T-helper 1 cell (primary cell): ENCODE data around the gene UVRAG.
"Not testable (repeated sequence)": the region's sequence is repeated elsewhere in the genome, so short reads cannot be mapped to it uniquely, and the experiment has no call there.

Experiments used
- DNase-seq, 5 donors: peaks; one replicate each; pipeline ENCODE4 v3.0.0-alpha.2; 2012 to 2020

Gene UVRAG

GRCh38 chr11:75850787-75851186 is 35.8 kb downstream of the UVRAG start:
- DNase-seq, result no peak

DNA sequence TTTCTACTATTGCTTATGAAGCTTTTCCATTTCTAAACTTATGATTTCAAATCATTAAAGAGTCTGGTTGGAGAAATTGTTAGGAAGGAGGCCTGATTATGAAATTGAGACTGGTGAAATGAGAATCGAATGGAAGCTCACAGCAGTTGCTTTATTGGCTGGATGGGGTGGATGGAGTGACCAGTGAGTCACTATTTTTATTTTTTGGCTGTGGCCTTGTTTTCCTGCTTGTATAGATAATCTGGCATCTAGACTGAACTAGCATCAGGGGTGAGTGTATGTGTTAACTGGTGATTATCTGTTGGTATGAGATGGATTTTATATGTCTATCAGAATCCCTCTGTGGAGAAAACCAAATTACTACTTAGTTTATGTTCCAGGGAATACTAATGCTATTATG is 36.2 kb downstream of the UVRAG start:
- no peak for DNase-seq

GRCh38 chr11:75852406-75853017 is 37.5 kb downstream of the UVRAG start:
- DNase-seq, result no peak

DNA sequence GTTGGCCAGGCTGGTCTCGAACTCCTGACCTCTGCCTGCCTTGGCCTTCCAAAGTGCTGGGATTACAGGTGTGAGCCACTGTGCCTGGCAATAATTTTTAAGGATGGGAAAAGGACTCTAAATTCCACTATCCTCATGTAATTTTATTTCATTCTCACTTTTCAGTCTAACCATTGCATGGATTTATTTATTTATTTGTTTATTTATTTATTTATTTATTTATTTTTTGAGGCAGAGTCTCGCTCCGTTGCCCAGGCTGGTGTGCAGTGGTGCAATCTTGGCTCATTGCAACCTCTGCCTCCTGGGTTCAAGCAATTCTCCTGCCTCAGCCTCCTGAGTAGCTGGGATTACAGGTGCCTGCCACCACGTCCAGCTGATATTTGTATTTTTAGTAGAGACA is 38.6 kb downstream of the UVRAG start:
- DNase-seq, result not testable (repeated sequence)

DNA sequence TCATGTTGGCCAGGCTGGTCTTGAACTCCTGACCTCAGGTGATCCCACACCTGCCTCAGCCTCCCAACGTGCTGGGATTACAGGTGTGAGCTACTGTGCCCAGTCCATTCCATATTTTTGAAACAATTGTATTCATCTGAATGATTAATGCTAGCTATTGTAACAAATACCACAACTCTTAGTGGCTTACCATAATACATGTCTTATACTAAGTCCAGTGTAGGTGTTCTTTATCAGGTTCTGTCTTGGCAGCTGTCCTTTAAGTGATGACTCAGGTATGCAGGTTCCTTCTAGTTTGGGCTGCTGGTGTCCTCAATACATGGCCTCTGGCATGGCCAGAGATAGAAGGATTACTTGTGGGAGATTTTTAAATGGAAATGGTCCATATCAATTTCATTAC is 39.0 kb downstream of the UVRAG start:
- no peak for DNase-seq

DNA sequence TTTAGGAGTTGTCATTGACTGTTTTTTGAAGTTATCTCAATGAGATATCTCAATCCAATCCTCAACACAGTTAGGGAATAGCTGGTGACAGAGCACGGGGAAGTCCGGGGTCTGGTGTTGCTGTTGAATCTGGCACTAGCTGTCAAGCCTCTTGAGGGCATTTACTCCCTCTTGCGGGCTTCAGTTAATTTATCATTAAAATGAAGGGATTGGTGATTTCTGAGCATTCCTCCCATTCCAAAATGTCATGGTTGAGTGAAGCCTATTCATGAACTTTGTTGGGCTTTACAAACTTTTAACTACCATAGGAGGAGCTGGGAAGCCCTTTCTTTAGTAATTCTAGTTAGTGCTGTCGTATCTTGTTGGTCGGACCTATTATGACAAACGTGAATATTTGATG is 40.2 kb downstream of the UVRAG start:
- no peak for DNase-seq

DNA sequence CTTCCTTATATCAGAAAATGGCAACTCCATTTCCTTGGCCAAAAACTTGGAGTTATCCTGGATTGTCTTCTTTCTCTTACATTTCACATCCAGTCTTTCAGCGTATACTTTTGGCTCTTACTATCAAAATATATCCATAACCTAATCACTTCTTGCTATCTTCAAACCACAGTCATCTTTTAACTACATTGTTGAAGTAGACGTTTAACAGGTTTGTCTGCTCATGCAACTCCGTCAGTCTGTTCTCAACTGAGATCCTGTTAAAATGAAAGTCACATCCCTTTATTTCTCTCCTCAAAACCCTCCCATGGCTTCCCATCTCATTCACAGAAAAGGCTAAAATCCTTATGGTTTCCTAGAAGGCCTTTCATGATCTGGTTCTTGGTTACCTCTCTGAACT is 41.9 kb downstream of the UVRAG start:
- no peak for DNase-seq

GRCh38 chr11:75858042-75858441 is 43.0 kb downstream of the UVRAG start:
- DNase-seq, result no peak

DNA sequence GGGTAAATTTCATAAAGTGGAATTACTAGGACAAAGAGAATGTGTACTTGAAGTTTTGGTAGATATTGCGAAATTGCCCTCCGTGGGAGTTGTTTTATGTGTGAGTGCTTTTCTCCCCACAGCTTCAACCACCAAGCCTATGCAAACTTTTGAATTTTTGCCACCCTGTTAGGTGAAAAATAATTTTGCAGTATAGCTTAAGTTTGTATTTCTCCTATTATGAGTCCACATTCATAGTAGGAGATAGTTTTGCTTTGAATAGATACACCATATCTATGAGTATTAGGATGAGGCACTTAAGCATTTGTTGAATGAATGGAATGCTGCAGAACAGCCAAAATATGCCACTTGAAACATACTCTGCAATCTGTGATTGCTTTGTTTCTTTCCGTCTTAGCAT is 43.6 kb downstream of the UVRAG start:
- DNase-seq, result no peak

DNA sequence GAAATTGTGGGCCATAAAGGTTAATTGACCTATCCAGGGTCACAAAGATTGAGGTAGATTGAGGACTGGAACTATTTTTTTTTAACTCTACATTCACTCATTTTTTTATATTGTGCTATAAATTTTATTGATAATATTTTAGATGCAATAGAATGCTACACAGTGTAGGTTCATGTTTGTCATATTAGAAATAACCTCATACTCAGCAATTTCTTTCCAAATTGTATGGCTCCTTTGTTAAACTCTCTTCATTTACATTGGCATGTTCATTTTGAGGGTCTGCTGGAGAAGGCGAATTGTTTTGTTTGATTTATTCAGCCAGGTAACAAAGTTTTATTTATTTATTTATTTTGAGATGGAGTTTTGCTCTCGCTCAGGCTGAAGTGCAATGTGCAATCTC is 44.6 kb downstream of the UVRAG start:
- no peak for DNase-seq

DNA sequence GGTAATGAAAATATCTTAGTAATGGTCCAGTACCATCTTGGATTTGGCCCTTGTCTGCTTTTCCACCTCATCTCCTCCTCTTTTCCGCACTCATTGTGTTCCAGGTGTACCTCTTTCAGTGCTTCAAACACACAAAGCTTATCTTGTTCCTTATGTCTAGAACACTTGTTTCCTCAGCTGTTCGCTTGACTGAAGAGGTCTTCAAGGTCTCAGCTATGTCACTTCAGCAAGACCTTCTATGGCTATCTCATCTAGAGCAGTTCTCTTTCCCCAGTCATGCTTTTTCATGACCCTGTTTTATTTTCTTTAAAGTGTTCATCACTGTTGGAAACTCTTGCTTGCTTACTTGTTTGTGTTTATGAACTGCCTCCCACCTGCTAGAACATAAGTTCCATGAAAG is 47.4 kb downstream of the UVRAG start:
- no peak for DNase-seq

GRCh38 chr11:75867778-75868374 is 52.9 kb downstream of the UVRAG start:
- peak in 4 of 5 donors; percentile 14 to 54 (median 40) for DNase-seq

DNA sequence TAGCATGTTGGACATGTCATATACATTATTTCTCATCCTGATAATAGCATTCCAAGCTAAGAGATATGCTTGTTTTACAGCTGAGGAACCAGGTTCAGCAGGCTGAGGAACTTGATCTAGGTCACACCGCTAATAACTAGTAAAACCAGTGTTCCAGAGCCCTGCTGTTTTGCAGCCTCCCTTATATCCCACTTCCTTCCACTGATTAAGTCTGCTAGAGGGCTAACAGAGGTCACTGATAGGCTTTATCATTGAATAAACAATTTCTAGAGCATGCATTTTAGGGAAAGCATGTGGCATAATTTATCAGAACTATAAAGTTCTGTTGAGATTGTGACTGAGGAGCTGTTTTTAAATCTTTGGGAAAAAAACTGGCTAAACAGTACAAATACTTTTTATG is 54.0 kb downstream of the UVRAG start:
- no peak for DNase-seq

DNA sequence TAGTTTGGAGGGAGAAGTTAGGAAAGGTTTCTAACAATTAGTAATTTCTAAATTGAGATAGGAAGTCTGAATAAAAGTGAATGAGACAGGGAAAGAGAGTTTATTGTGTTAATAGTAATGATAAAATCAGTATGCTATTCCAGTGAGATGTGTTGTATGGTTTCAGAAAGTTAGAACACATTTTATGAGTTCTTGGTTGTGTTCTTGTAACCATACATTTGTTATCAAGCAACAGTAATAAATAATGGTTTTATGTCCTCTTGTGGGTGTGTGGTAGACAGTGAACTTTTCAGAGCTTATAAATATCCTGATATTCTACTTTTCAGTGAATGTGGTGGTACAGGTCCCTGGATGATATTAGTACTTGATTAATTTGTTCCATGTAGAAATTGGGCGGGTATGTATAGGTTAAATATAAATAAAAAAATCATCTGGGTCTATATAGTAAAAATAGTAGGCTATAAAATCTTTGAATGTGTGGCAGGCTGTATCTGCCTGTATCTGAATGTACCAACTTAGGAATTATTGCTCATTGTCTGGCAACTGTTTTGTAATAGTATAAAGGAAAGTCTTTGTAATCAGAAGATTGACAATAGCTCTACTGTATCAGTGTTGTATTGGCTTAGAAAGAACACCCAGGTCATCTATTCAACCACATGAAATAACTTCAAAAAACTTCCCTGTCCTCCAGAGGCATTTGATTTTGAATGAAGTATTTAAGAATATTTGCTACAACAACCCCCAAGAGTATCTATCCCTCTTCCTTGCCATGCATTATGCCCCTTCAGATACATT is 54.8 kb downstream of the UVRAG start:
- DNase-seq, result no peak

GRCh38 chr11:75872887-75873416 is 57.9 kb downstream of the UVRAG start:
- no peak for DNase-seq

DNA sequence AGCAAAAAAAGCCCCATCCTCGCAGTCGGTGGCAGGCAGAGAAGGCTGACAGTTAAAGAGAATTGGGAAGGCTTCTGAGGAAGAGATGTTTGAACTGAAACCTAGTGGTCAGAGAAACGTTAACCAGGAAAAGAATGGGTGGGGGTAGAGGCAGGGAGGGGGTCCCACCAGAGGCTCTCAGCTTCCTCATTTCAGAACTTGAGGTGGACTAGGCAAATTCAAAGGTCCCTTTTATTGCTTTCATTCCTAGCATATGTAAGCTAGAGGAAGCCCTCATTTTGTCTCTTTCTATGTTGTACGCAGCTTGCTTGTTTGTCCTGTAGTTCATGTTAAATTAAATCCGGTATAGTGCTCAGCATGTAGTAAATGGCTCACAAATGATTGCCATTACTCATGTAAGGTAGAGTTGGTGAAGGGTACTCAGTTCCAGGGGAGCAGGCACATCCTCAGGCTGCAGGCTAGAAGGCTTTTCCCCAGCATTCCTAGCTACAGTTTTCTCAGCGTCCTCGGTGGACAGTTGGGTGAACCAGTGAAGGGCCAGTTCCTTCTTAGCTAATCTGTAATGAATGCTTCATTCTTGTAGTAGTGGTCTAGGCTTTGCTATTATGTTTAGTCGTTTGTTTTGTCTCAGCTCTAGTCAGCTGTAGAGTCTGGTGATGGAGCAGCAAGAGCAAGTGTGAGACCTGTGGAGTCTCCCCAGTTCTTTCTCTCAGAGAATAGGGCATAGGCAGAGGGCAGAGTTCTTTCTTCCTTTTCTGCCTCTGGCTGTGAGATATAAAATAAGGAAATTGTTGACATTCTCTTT is 58.6 kb downstream of the UVRAG start:
- DNase-seq, result no peak

- DNase-seq, result no peak
Measured at GRCh38 chr11:75874684-75875341, 59.8 kb downstream of the UVRAG start.

- DNase-seq, result not testable (repeated sequence)
Measured at GRCh38 chr11:75877327-75877726, 62.3 kb downstream of the UVRAG start.

DNA sequence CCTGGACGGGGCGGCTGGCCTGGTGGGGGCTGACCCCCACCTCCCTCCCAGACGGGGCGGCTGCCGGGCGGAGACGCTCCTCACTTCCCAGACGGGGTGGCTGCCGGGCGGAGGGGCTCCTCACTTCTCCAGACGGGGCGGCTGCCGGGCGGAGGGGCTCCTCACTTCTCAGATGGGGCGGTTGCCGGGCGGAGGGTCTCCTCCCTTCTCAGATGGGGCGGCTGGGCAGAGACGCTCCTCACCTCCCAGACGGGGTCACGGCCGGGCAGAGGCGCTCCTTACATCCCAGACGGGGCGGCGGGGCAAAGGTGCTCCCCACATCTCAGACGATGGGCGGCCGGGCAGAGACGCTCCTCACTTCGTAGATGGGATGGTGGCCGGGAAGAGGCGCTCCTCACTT is 62.9 kb downstream of the UVRAG start:
- DNase-seq, result not testable (repeated sequence)

GRCh38 chr11:75878933-75879332 is 63.9 kb downstream of the UVRAG start:
- no peak for DNase-seq

DNA sequence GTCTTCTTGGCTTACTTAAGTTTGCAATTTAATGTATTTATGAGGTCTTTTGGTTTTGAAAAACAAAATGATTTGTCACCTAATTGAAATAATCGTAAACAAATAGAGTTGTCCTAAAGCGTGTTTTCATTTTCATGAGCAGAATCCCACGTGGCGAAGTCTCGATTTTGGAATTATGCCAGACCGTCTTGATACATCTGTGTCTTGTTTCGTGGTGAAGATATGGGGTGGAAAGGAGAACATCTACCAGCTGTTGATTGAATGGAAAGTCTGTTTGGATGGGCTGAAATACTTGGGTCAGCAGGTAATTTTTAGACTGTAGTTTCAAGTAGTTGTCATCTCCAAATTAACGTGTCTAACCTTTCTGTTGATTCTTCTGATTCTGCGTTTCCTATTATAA is 64.7 kb downstream of the UVRAG start:
- DNase-seq, result no peak

DNA sequence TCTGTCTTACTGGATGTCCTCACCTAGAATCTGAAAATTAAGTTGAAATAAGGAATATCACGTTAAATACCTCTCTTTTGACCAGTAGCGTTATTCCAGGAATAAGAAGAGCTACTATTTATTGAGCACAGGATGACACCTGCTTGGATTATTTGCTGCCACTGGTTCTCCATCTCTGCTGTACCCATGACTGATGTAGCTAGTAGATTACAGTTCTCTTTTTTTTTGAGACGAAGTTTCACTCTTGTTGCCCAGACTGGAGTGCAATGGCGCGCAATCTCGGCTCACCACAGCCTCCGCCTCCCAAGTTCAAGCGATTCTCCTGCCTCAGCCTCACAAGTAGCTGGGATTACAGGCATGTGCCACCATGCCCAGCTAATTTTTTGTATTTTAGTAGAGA is 65.3 kb downstream of the UVRAG start:
- DNase-seq, result not testable (repeated sequence)

GRCh38 chr11:75884321-75884720 is 69.3 kb downstream of the UVRAG start:
- no peak for DNase-seq
